ENCODE measurements around the gene RYR3. TPM values are rescaled to one million over a fixed set of nuclear protein-coding genes. Genes with fewer than 3 reads are reported as not detected.

Gene RYR3
- total RNA-seq, 4 donors from 2014 or later = 9.1 to 64.0 (median 30.4) TPM

DNA sequence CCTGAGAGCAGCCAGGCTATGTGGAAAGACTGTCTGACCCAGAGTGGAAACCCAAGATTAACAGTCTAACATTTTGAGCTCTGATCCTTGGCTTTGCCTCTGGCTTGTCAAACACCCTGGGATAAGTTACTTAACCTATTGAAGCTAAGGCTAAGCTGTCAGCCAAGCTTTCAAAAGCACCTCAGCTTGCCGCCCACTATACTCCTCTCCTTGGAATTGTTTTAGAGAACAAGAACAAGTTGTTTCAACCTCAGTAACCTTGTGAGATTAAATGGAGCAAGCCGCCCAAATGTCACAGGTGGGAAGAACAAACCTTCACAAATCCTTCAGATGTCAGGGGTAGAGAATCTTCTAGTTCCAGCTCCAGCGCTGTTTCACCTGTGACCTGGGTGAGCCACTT lies 235.1 kb downstream of the RYR3 start:
- H3K4me3 ChIP-seq = no peak overlapping the region
- H3K4me1 ChIP-seq = no peaks in the 10 kb centered on the region
- intact Hi-C loops (cut with DNase I; ENCODE audit: low total_unique reads) = no loop called here
- TF ChIP-seq, protein P1, sequence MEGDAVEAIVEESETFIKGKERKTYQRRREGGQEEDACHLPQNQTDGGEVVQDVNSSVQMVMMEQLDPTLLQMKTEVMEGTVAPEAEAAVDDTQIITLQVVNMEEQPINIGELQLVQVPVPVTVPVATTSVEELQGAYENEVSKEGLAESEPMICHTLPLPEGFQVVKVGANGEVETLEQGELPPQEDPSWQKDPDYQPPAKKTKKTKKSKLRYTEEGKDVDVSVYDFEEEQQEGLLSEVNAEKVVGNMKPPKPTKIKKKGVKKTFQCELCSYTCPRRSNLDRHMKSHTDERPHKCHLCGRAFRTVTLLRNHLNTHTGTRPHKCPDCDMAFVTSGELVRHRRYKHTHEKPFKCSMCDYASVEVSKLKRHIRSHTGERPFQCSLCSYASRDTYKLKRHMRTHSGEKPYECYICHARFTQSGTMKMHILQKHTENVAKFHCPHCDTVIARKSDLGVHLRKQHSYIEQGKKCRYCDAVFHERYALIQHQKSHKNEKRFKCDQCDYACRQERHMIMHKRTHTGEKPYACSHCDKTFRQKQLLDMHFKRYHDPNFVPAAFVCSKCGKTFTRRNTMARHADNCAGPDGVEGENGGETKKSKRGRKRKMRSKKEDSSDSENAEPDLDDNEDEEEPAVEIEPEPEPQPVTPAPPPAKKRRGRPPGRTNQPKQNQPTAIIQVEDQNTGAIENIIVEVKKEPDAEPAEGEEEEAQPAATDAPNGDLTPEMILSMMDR (IDR thresholded peaks at IDR 0.05) = no peak
- no peak for TF ChIP-seq POLR2A (IDR thresholded peaks at IDR 0.05)
- H3K36me3 ChIP-seq = no peaks in the 10 kb centered on the region
- no peaks in the 10 kb centered on the region for H3K9me3 ChIP-seq
- no peak for DNase-seq
- no peak overlapping the region for H3K27ac ChIP-seq
- H3K27me3 ChIP-seq = no peaks in the 10 kb centered on the region

DNA sequence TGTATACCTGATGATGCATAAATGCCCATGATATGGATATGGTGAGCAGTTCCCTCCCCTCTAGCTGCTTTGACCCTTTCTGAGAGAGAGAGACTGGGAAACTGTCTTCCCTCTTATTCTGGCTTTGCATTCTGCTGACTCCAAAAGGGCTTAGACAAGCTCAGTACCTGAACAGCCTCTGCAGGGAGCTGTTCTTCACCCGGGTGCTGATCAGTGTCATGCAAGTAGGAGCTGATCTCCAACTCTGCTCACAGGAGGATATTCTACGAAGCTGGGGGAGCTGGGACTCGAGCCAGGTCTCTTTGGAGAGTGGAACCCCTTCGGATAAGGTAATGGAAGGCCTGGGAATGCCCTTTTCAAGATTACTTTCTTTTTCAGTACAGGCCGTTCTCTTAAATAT lies 237.1 kb downstream of the RYR3 start:
- Histone ChIP-seq H3K9me3 (no peaks in the 10 kb centered on the region), H3K36me3 (no peaks in the 10 kb centered on the region), H3K4me1 (no peaks in the 10 kb centered on the region), H3K4me3 (no peak overlapping the region), H3K27me3 (no peaks in the 10 kb centered on the region), H3K27ac (no peak overlapping the region)
- DNase-seq = no peak
- intact Hi-C loops (cut with DNase I; ENCODE audit: low total_unique reads) = no loop called here
- TF ChIP-seq, protein P1 (IDR thresholded peaks at IDR 0.05) = no peak
- TF ChIP-seq POLR2A (IDR thresholded peaks at IDR 0.05) = no peak

DNA sequence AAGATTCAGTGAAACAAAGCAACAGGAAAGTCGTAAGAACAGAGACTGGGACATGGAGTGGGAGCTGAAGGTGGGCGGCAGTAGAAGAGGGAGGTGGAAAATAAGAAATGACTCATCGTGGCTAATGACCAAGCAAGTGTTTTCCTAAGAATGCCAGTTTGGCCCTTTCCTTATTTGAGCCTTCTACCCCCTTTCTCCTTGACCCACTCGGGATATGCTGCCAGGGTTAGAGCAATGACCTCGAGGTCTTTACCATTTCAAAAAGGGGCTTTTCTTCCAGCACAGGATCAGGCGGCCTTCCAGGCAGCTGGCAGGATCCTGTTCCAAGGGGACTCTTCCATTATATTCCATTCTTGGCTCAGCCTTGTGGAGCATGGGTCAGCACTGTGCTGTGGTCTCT lies 241.1 kb downstream of the RYR3 start:
- Histone ChIP-seq H3K4me1 (no peaks in the 10 kb centered on the region), H3K27me3 (no peaks in the 10 kb centered on the region), H3K4me3 (no peak overlapping the region), H3K36me3 (no peaks in the 10 kb centered on the region), H3K27ac (peak overlapping the region in 1 of 2 donors; percentile 52), H3K9me3 (no peaks in the 10 kb centered on the region)
- TF ChIP-seq POLR2A (IDR thresholded peaks at IDR 0.05) = no peak
- TF ChIP-seq, protein P1 (IDR thresholded peaks at IDR 0.05) = no peak
- DNase-seq = no peak
- intact Hi-C loops (cut with DNase I; ENCODE audit: low total_unique reads) = no loop called here

DNA sequence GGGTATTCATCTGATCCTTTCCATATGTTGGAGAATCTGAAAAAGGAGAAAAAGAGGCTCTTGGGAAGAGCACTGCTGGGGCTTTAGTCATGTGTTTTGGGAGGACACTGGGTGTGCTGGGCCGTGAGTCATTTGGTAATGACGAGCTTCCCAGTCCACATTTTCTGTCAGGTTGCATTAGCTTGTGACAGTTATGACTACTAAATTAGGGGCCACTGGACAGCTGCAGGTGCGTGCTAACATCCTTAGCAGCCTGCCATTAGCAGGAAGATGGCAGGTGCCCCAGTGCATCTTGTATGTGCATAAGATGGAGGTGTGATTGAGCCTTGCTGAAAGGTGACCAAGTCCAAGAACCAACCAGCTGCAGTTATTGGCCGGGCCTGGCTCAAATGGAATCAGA lies 242.4 kb downstream of the RYR3 start:
- Histone ChIP-seq H3K9me3 (no peaks in the 10 kb centered on the region), H3K27me3 (no peaks in the 10 kb centered on the region), H3K36me3 (no peaks in the 10 kb centered on the region), H3K4me3 (no peak overlapping the region), H3K27ac (no peak overlapping the region), H3K4me1 (no peaks in the 10 kb centered on the region)
- TF ChIP-seq, protein P1 (IDR thresholded peaks at IDR 0.05) = no peak
- TF ChIP-seq POLR2A (IDR thresholded peaks at IDR 0.05) = no peak
- DNase-seq = no peak
- intact Hi-C loops (cut with DNase I; ENCODE audit: low total_unique reads) = no loop called here

DNA sequence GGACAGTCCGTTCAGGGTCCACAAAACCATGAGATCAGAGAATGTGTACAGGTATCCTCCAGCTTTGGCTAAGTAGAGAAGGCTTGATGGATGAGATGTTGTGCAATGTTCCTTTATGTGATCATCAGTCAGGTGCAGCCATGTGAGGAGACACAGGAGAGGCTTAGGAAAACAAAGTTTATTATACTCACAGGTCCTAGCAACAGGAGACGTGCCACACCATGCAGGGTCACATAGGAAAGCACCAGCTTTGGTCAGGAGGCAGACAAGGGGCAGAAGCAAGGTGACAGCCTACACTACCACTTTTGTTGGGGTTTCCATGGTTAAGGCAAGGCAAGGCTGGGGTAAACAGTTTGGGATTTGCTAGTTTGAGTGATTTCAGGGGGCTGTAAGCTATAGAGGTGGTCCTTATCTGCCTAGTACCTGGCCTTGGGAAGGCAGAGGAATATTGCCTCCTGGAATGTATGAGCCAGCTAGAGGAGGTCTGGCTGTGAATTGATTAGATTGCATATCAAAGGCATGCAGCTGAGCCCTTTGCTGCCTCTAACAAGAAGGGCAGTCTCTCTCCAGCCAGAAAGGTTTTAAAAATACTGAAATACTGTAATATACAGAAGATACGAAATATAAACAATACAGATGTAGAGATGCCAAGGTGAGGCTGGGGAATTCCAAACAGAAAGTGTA lies 248.6 kb downstream of the RYR3 start:
- TF ChIP-seq POLR2A (IDR thresholded peaks at IDR 0.05) = no peak
- TF ChIP-seq, protein P1 (IDR thresholded peaks at IDR 0.05) = no peak
- Histone ChIP-seq H3K27ac (no peak overlapping the region), H3K4me1 (no peaks in the 10 kb centered on the region), H3K9me3 (no peaks in the 10 kb centered on the region), H3K36me3 (no peaks in the 10 kb centered on the region), H3K4me3 (no peak overlapping the region), H3K27me3 (no peaks in the 10 kb centered on the region)
- intact Hi-C loops (cut with DNase I; ENCODE audit: low total_unique reads) = no loop called here
- no peak for DNase-seq
